Measurements from ENCODE around the gene CAPN8. TPM values are rescaled to one million over a fixed set of nuclear protein-coding genes. Genes with fewer than 3 reads are reported as not detected.

CAPN8 gene
- total RNA-seq, 1 donor from 2014 or later = 0.49 TPM

DNA sequence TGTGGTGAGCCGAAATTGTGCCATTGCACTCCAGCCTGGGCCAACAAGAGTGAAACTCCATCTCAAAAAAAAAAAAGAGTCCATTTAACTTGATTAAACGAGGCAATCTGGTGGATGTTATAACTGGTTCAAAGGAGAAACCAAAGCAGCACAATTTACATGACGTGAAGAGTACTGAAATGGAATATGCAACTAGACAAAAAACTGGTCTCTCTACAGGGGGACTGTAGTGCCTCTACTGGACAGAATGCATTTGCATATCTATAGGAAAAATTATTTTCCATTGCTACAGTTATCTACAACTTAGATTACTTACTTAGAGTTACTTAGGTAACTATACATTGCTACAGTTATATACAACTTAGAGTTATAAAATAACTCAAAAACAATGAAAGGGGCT is 44.1 kb upstream of the CAPN8 start:
- H3K27me3 ChIP-seq = no peaks in the 10 kb centered on the region

DNA sequence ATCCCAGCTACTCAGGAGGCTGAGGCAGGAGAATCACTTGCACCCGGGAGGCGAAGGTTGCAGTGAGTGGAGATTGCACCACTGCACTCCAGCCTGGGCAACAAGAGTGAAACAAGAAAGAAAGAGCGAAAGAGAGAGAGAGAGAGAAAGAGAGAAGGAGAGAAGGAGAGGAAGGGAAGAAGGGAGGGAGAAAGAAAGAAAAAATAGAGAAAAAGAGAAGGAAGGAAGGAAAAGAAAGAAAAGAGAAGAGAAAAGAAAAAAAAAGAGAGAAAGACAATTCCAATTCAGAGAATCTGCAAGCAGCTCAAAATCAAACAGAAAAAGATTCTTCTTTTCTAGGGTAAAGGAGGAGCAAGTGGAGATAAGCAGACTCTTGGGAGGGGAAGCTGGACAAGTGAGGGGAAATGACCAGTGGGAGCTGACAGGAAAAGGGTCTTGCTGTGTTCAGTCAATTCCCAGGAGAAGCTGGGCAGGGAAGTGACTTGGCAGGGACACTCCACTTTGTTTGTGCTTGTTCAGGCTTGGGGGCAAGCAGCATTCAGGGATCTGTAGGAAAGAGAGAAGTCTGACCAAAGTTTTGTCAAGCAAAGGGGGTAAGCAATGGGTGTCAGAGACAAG is 43.3 kb upstream of the CAPN8 start:
- no peak overlapping the region for H3K4me3 ChIP-seq
- peaks cover 65% of the 10 kb centered on the region for H3K4me1 ChIP-seq
- H3K36me3 ChIP-seq = no peaks in the 10 kb centered on the region
- no peaks in the 10 kb centered on the region for H3K27me3 ChIP-seq
- DNase-seq (ENCODE audit: extremely low spot score in 2 of 2) = no peak
- intact Hi-C loops (cut with DNase I) = loop anchor here (5.0 kb wide), 1 partner anchor 139 kb away; the partner anchor contains the start of gene TP53BP2
- no peaks in the 10 kb centered on the region for H3K9me3 ChIP-seq
- TF ChIP-seq POLR2AphosphoS5 (IDR thresholded peaks at IDR 0.05; ENCODE audit: insufficient read depth in 1 of 2, low read depth in 1 of 2) = no peak
- peak overlapping the region; percentile 88 for H3K27ac ChIP-seq

More for the DNA sequence above, 44.1 kb upstream of the CAPN8 start:
- intact Hi-C loops (cut with DNase I) = loop anchor here (5.0 kb wide), 1 partner anchor 138 kb away; the partner anchor contains the start of gene TP53BP2
- Histone ChIP-seq H3K4me3 (no peak overlapping the region), H3K4me1 (peaks cover 70% of the 10 kb centered on the region), H3K27ac (peak overlapping the region; percentile 88), H3K36me3 (no peaks in the 10 kb centered on the region), H3K9me3 (no peaks in the 10 kb centered on the region)
- DNase-seq (ENCODE audit: extremely low spot score in 2 of 2) = no peak
- TF ChIP-seq POLR2AphosphoS5 (IDR thresholded peaks at IDR 0.05; ENCODE audit: insufficient read depth in 1 of 2, low read depth in 1 of 2) = no peak
- TF ChIP-seq, protein P1, sequence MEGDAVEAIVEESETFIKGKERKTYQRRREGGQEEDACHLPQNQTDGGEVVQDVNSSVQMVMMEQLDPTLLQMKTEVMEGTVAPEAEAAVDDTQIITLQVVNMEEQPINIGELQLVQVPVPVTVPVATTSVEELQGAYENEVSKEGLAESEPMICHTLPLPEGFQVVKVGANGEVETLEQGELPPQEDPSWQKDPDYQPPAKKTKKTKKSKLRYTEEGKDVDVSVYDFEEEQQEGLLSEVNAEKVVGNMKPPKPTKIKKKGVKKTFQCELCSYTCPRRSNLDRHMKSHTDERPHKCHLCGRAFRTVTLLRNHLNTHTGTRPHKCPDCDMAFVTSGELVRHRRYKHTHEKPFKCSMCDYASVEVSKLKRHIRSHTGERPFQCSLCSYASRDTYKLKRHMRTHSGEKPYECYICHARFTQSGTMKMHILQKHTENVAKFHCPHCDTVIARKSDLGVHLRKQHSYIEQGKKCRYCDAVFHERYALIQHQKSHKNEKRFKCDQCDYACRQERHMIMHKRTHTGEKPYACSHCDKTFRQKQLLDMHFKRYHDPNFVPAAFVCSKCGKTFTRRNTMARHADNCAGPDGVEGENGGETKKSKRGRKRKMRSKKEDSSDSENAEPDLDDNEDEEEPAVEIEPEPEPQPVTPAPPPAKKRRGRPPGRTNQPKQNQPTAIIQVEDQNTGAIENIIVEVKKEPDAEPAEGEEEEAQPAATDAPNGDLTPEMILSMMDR (IDR thresholded peaks at IDR 0.05) = no peak
- TF ChIP-seq POLR2A (IDR thresholded peaks at IDR 0.05) = no peak

DNA sequence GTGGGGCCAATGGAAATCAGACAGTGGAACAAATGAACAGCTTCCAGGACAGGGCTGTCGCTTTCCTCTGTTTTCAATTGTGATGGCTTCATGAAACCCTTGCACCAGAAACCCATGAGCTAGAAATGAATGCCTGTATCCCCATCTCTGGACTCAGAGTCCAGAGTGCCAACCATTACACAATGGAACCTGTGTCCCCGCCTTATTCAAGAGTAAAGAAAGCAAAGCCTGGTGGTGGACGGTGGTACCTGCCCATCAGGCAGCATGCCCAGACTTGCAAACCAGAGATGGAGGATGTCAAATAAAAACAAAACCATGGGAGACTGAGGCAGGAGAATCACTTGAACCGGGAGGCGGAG is 42.5 kb upstream of the CAPN8 start:
- Histone ChIP-seq H3K4me3 (peak overlapping the region in 1 of 2 donors; percentile 3), H3K4me1 (peaks cover 58% of the 10 kb centered on the region), H3K9me3 (no peaks in the 10 kb centered on the region), H3K27ac (peak overlapping the region; percentile 88), H3K27me3 (no peaks in the 10 kb centered on the region), H3K36me3 (no peaks in the 10 kb centered on the region)
- intact Hi-C loops (cut with DNase I) = loop anchor here (5.0 kb wide), 1 partner anchor 139 kb away; the partner anchor contains the start of gene TP53BP2
- DNase-seq (ENCODE audit: extremely low spot score in 2 of 2) = no peak
- TF ChIP-seq POLR2AphosphoS5 (IDR thresholded peaks at IDR 0.05; ENCODE audit: insufficient read depth in 1 of 2, low read depth in 1 of 2) (no peak), POLR2A (IDR thresholded peaks at IDR 0.05) (no peak)
- TF ChIP-seq, protein P1 (IDR thresholded peaks at IDR 0.05) = peak in 1 of 3 experiments; percentile 16

DNA sequence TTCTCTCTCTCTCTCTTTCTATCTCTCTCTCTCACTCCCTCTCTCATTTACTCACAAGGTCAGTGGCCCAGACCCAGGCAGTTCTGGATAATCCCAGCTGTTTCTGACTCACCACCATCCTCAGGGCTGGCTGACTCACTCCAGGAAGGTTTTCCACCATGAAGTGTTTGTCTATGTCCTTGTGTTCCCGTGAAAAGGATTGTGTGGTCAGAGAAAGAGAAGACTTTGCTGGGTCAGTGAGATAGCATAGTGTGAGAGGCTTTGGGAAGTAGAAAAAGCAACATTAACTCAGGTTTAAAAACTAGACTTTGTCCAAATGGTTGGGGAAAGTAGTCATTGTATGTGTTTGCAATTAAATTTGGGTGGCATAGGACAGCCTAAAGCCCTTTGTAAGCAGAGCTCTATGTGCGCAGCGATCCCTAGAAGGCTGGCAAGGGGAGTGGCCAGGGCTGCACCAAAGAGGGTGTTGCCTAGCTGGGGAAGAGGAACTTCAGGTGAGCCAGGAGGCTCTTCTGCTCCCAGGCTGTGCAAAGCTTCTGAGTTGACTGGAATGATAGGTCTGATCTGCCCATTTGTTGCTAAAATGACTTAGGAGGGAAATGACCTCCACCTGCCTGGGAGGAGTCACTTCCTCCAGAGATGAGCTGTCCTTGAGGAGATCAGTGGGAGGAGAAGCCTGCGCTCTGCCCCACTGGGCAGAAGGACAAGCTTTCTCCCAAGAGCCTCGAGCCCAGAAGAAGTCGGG is 41.9 kb upstream of the CAPN8 start:
- TF ChIP-seq POLR2A (IDR thresholded peaks at IDR 0.05) (no peak), POLR2AphosphoS5 (IDR thresholded peaks at IDR 0.05; ENCODE audit: insufficient read depth in 1 of 2, low read depth in 1 of 2) (peak; percentile 43 to 89)
- TF ChIP-seq, protein P1 (IDR thresholded peaks at IDR 0.05) = peak in 1 of 3 experiments; percentile 20
- no peaks in the 10 kb centered on the region for H3K9me3 ChIP-seq
- H3K27ac ChIP-seq = peak overlapping the region; percentile 88
- peak overlapping the region in 1 of 2 donors; percentile 3 for H3K4me3 ChIP-seq
- peak; percentile 81 to 96 for DNase-seq (ENCODE audit: extremely low spot score in 2 of 2)
- peaks cover 58% of the 10 kb centered on the region for H3K4me1 ChIP-seq
- no peaks in the 10 kb centered on the region for H3K27me3 ChIP-seq
- intact Hi-C loops (cut with DNase I) = loop anchor here (5.0 kb wide), 1 partner anchor 140 kb away; the partner anchor contains the start of gene TP53BP2
- H3K36me3 ChIP-seq = no peaks in the 10 kb centered on the region

DNA sequence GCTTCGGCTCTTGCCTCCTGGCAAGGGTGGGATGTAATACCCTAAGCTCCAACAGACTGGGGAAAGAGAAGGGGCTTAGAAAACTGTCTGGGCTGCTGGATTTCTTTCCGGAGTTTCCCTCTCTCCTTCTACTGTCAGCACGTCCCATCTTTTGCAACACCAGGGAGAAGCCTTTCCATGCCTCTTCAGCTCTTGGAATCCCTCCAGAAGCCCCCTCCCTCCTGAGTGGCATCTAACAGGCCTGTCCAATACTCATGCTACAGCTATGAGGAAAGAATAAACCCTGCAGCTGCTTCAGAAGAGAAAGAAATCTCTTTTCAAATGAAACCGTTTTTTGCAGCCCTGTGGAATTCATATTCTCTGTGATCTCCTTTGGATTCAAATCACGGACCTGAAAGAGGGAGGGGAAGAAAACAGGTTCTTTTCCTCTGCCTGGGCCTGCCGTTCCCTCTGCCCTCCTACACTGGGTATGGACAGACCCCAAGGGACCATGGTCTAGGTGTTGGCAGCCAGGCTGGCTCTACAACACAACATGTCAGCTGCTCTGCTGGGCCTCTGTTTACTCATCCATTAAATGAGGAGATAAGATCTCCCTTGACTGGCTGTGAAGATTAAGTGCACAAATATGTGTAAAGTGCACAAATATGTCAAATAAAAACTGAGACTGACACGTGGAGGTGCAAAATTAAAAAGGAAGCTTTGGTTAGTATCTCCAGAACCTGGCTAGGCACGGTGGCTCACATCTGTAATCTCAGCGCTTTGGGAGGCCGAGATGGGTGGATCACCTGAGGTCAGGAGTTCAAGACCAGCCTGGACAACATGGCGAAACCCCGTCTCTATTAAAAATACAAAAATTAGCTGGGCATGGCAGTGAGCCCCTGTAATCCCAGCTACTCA is 40.8 kb upstream of the CAPN8 start:
- TF ChIP-seq POLR2A (IDR thresholded peaks at IDR 0.05) (no peak), POLR2AphosphoS5 (IDR thresholded peaks at IDR 0.05; ENCODE audit: insufficient read depth in 1 of 2, low read depth in 1 of 2) (no peak)
- TF ChIP-seq, protein P1 (IDR thresholded peaks at IDR 0.05) = no peak
- H3K27me3 ChIP-seq = no peaks in the 10 kb centered on the region
- no peaks in the 10 kb centered on the region for H3K36me3 ChIP-seq
- H3K9me3 ChIP-seq = no peaks in the 10 kb centered on the region
- peak overlapping the region; percentile 88 for H3K27ac ChIP-seq
- peaks cover 53% of the 10 kb centered on the region for H3K4me1 ChIP-seq
- peak in 1 of 2 donors; percentile 64 for DNase-seq (ENCODE audit: extremely low spot score in 2 of 2)
- intact Hi-C loops (cut with DNase I) = loop anchor here (5.0 kb wide), 1 partner anchor 141 kb away; the partner anchor contains the start of gene TP53BP2
- no peak overlapping the region for H3K4me3 ChIP-seq
